Gastroesophageal sphincter (tissue), 4 donors: ENCODE measurements around the gene DIO1. TPM values are rescaled to one million over a fixed set of nuclear protein-coding genes. Genes with fewer than 3 reads are reported as not detected.

Source experiments
- ATAC-seq: fragments of 150-250 bp; one replicate; pipeline ENCODE4 v1.9.1; 2016; ENCODE audit warnings: mild to moderate bottlenecking, moderate library complexity
- H3K27ac ChIP-seq, 4 donors: fragments of 200-600 bp; sonication (generic) in 3 of 4; 1 replicate in 3 of 4; 2 replicates in 1 of 4; pipeline ENCODE4 v1.5.1; 2016 to 2019
- H3K27me3 ChIP-seq: fragments of 200-600 bp; sonication (generic); one replicate; pipeline ENCODE4 v1.5.1; 2019
- H3K36me3 ChIP-seq, 2 donors: fragments of 200-600 bp; sonication (generic); one replicate each; pipeline ENCODE4 v1.5.1; 2019; ENCODE audit warnings: control low read depth in 1 of 2
- H3K4me1 ChIP-seq, 3 donors: fragments of 200-600 bp; sonication (generic); 1 replicate in 2 of 3; 2 replicates in 1 of 3; pipeline ENCODE4 v1.5.1; 2016 to 2019; ENCODE audit warnings: control low read depth in 2 of 3
- H3K4me3 ChIP-seq, 2 donors: fragments of 200-600 bp; sonication (generic); one replicate each; pipeline ENCODE4 v1.5.1; 2019; ENCODE audit warnings: mild to moderate bottlenecking in 1 of 2, moderate library complexity in 1 of 2
- H3K9me3 ChIP-seq, 3 donors: fragments of 200-600 bp; sonication (generic); one replicate each; pipeline ENCODE4 v1.5.1; 2017 to 2019; ENCODE audit warnings: control low read depth in 2 of 3
- EP300 ChIP-seq: sonication (generic); formaldehyde crosslinking; IDR thresholded peaks from one replicate; pipeline ENCODE4 v1.6.1; 2017; ENCODE audit warnings: antibody characterized with exemption, mild to moderate bottlenecking
- POLR2A ChIP-seq, 2 donors: fragments of 450-650 bp; IDR thresholded peaks; one replicate each; pipeline ENCODE4 v1.6.1; 2017; ENCODE audit warnings: antibody characterized with exemption in 2 of 2, mild to moderate bottlenecking in 2 of 2, moderate library complexity in 1 of 2
- POLR2AphosphoS5 ChIP-seq: sonication (generic); formaldehyde crosslinking; IDR thresholded peaks from one replicate; pipeline ENCODE4 v1.6.1; 2017; ENCODE audit warnings: antibody characterized with exemption
- WGBS, 2 donors: methylation state at CpG; one replicate each; pipeline ENCODE4 v1.1.5; 2018; ENCODE audit warnings: low coverage in 1 of 2; 5-methylcytosine and 5-hydroxymethylcytosine counted together
- total RNA-seq, 4 donors: library from RNA; depleted of rRNA; stranded (reverse); fragments of >200 nt; gene quantifications; one replicate each; pipeline ENCODE4 v1.1.0, GENCODE V29; 2016
- TF ChIP-seq, protein P1 (sequence below), 4 experiments: fragments of 200-600 bp in 2 of 4; fragments of 450-650 bp in 2 of 4; sonication (generic) in 1 of 4; IDR thresholded peaks; one replicate each; pipeline ENCODE4 v1.5.1; 2017 to 2019; ENCODE audit warnings: antibody characterized with exemption in 4 of 4, mild to moderate bottlenecking in 2 of 4, moderate library complexity in 2 of 4

Gene DIO1
- total RNA-seq, 4 donors from 2014 or later = not detected

DNA sequence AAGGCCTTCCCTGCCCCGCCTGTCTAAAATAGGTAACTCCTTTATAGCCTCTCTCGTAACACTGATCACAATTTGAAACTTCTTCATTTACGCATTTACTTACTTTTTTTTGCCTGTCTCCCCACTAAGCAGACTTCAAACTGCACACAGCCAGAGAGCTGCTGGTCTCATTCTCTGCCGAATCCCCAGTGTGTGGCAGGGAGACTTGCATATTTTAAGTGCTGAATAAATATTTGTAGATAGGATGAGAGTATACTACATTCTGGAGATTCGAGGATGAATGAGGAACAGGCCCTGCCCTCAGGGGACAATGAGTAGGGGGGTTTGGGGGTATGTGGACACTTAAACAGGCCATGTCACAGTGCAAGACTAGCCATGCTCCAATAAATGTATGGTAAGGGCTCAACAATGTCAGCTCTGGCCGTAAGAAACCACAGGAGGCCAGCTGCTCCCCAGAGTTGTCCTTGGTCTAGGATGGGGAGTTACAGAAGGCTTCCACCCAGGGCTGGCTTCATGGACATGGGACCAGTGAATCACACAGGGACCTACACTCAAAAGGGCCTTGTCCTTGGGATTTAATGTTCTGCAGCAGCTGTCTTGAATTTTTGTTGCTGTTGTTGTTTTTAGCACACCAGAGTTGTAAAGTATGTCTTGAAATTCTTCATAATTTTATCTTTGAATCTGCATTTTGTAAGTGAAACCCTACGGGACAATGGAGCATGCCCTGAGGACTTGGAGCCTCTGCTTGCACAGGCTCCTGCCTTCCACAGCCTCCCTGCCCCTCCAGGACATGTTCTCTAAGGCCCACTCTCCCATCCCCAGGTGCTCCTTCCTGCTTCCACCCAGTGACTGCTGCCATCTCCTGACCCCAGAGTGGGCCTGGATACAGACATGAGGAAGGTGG is 8.5 kb downstream of the DIO1 start:
- TF ChIP-seq, protein P1, sequence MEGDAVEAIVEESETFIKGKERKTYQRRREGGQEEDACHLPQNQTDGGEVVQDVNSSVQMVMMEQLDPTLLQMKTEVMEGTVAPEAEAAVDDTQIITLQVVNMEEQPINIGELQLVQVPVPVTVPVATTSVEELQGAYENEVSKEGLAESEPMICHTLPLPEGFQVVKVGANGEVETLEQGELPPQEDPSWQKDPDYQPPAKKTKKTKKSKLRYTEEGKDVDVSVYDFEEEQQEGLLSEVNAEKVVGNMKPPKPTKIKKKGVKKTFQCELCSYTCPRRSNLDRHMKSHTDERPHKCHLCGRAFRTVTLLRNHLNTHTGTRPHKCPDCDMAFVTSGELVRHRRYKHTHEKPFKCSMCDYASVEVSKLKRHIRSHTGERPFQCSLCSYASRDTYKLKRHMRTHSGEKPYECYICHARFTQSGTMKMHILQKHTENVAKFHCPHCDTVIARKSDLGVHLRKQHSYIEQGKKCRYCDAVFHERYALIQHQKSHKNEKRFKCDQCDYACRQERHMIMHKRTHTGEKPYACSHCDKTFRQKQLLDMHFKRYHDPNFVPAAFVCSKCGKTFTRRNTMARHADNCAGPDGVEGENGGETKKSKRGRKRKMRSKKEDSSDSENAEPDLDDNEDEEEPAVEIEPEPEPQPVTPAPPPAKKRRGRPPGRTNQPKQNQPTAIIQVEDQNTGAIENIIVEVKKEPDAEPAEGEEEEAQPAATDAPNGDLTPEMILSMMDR (IDR thresholded peaks at IDR 0.05) = no peak
- TF ChIP-seq EP300 = no peak
- TF ChIP-seq POLR2A (IDR thresholded peaks at IDR 0.05) = no peak
- no peak for TF ChIP-seq POLR2AphosphoS5
- peaks cover 1 to 29% (median 10%) of the 10 kb centered on the region in 3 donors for H3K4me1 ChIP-seq
- no peak overlapping the region for H3K27ac ChIP-seq
- no peaks in the 10 kb centered on the region for H3K9me3 ChIP-seq
- no peak overlapping the region for H3K4me3 ChIP-seq
- peaks cover 0 to 9% of the 10 kb centered on the region in 2 donors for H3K36me3 ChIP-seq
- ATAC-seq = no peak
- 61 to 83% methylated on average over 6 to 7 of the region's 7 CpGs for WGBS, 2 donors
- no peaks in the 10 kb centered on the region for H3K27me3 ChIP-seq

DNA sequence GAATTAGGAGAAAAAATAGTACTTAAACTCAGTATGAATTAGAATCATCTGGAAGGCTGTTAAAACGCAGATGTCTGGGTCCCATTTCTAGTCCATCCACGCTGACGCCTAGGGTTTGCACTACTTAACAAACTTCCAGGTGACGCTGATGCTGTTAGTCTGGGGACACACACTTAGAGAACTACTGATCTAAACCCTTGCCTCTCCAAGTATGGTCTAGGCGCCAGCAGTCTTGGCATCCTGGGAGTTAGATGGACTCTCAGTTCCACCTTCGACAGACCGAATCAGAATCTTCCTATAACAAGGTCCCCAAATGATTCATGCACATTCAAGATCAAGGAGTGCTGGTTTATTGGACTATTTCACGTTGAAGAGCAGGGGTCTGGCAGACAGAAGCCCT is 11.5 kb downstream of the DIO1 start:
- TF ChIP-seq POLR2AphosphoS5 = no peak
- TF ChIP-seq, protein P1 (IDR thresholded peaks at IDR 0.05) = no peak
- no peak for TF ChIP-seq POLR2A (IDR thresholded peaks at IDR 0.05)
- no peak for TF ChIP-seq EP300
- H3K27me3 ChIP-seq = no peaks in the 10 kb centered on the region
- H3K27ac ChIP-seq = no peak overlapping the region
- WGBS, 2 donors = 90 to 96% methylated on average over 6 to 7 of the region's 8 CpGs
- ATAC-seq = no peak
- no peak overlapping the region for H3K4me3 ChIP-seq
- H3K36me3 ChIP-seq = peaks cover 0 to 23% of the 10 kb centered on the region in 2 donors
- H3K4me1 ChIP-seq = no peaks in the 10 kb centered on the region
- no peaks in the 10 kb centered on the region for H3K9me3 ChIP-seq

DNA sequence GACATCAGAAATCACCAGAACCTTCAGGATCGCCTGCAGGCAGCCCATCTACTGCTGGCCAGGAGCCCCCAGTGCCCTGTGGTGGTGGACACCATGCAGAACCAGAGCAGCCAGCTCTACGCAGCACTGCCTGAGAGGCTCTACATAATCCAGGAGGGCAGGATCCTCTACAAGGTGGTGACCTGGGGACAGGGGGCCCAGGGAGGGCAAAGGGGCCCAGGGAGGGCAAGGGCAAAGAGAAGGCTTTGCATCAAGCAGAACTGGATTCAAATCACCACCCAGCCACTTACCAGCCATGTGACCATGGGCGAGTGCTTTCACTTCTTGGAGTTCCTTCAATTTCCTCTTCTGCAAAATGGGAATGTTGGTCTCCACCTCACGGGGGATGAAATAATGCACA is 12.1 kb downstream of the DIO1 start:
- Histone ChIP-seq H3K4me3 (no peak overlapping the region), H3K27me3 (no peaks in the 10 kb centered on the region), H3K4me1 (no peaks in the 10 kb centered on the region), H3K36me3 (peaks cover 0 to 23% of the 10 kb centered on the region in 2 donors), H3K27ac (no peak overlapping the region), H3K9me3 (no peaks in the 10 kb centered on the region)
- 78% methylated on average over 2 of the region's 4 CpGs; no CpG with 5 or more reads in 1 of the 2 donors for WGBS, 2 donors
- TF ChIP-seq POLR2A (IDR thresholded peaks at IDR 0.05) (no peak), EP300 (no peak), POLR2AphosphoS5 (no peak)
- TF ChIP-seq, protein P1 (IDR thresholded peaks at IDR 0.05) = no peak
- no peak for ATAC-seq

DNA sequence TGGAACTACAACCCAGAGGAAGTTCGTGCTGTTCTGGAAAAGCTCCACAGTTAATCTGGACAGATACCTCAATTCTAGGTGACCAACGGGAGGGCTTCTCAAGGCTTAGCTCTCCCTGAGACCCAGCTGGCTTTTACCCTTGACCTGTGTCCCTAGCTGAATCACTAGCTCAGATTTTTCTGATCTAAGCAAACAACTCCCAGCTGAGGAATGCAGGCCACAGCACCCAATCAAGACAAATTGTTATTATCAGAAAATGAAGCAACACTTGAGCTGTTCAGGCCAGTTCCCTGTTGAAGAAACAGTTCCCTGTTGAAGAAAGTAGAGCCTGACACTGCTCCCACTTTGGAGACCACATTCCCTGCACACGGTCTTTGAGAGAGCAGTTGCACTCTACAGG is 16.0 kb downstream of the DIO1 start:
- H3K27ac ChIP-seq = no peak overlapping the region
- ATAC-seq = no peak
- TF ChIP-seq POLR2AphosphoS5 = no peak
- TF ChIP-seq, protein P1 (IDR thresholded peaks at IDR 0.05) = no peak
- no peak for TF ChIP-seq EP300

DNA sequence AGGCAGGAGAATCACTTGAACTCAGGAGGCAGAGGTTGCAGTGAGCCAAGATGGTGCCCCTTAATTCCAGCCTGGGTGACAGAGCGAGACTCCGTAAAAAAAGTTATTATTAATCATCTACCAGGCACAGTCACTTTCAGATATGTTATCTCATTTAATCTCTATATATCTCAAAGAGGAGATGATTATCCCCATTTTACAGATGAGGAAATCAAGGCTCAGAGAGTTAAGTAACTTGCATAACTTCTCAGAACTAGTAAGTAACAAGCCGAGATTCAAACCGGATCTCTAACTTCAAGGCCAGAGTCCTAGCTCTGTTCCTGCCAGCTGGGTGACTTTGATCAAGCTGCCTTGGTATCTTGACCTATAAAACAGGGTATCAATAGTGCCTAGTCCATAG is 17.5 kb downstream of the DIO1 start:
- H3K4me3 ChIP-seq = no peak overlapping the region
- H3K36me3 ChIP-seq = peaks cover 0 to 64% of the 10 kb centered on the region in 2 donors
- 94 to 100% methylated on average over 2 to 4 of the region's 4 CpGs for WGBS, 2 donors
- H3K9me3 ChIP-seq = no peaks in the 10 kb centered on the region
- ATAC-seq = no peak
- H3K4me1 ChIP-seq = no peaks in the 10 kb centered on the region
- no peak overlapping the region for H3K27ac ChIP-seq
- no peak for TF ChIP-seq POLR2A (IDR thresholded peaks at IDR 0.05)
- no peak for TF ChIP-seq EP300
- TF ChIP-seq, protein P1 (IDR thresholded peaks at IDR 0.05) = no peak
- no peak for TF ChIP-seq POLR2AphosphoS5
- H3K27me3 ChIP-seq = no peaks in the 10 kb centered on the region

More for the DNA sequence above, 16.0 kb downstream of the DIO1 start:
- Histone ChIP-seq H3K4me3 (no peak overlapping the region), H3K4me1 (no peaks in the 10 kb centered on the region), H3K9me3 (no peaks in the 10 kb centered on the region), H3K36me3 (peaks cover 0 to 57% of the 10 kb centered on the region in 2 donors), H3K27me3 (no peaks in the 10 kb centered on the region)
- 58 to 92% methylated on average over 1 to 2 of the region's 3 CpGs for WGBS, 2 donors
